Endothelial cell of umbilical vein (primary cell): ENCODE data around the gene CCR7. TPM values are rescaled to one million over a fixed set of nuclear protein-coding genes. Genes with fewer than 3 reads are reported as not detected.

Experiments used
- BruUV-seq: library from RNA; stranded (reverse); fragments of 400-500 nt; replicated peaks from 2 replicates; lab custom pipeline; 2021; lab: Mats Ljungman, UMichigan
- CTCF ChIA-PET: fragments of 300-600, 350-600 bp; sonication (Branson Sonifier 250); formaldehyde crosslinking; loops from one replicate; lab custom pipeline; 2021; ENCODE audit warnings: antibody characterized with exemption, inconsistent platforms; lab: Charles Lee
- POLR2A ChIA-PET: fragments of 300-600, 350-600 bp; sonication (Branson Sonifier 250); formaldehyde crosslinking; loops from one replicate; lab custom pipeline; 2021; ENCODE audit warnings: antibody characterized with exemption, inconsistent platforms; lab: Charles Lee
- DNase-seq: peaks from one replicate; pipeline ENCODE4 v3.0.0-alpha.2; 2011; ENCODE audit warnings: low read depth, low spot score
- FAIRE-seq: peaks from 2 replicates; lab custom pipeline; 2011; peaks lifted over from hg19 to GRCh38; lab: Jason Lieb, UNC
- H2AFZ ChIP-seq: 2 replicates; pipeline ENCODE4 v1.6.0; 2012; ENCODE audit warnings: low read depth, low read length, control low read depth, inconsistent platforms
- H3K27ac ChIP-seq: 2 replicates; pipeline ENCODE4 v1.5.1; 2011; ENCODE audit warnings: low read depth, mild to moderate bottlenecking, control low read depth, low read length, moderate library complexity; ENCODE audit not compliant: insufficient read depth
- H3K27me3 ChIP-seq, 2 experiments: 2 replicates each; pipeline versions ENCODE4 v1.6.0 to v1.6.1; 2011; ENCODE audit warnings: low read length in 2 of 2, mixed read lengths in 1 of 2; ENCODE audit not compliant: control insufficient read depth in 2 of 2, insufficient read depth in 2 of 2
- H3K36me3 ChIP-seq, 2 experiments: 2 replicates in 1 of 2; 3 replicates in 1 of 2; pipeline ENCODE4 v1.5.1; 2011; ENCODE audit warnings: low read length in 2 of 2, mild to moderate bottlenecking in 1 of 2, moderate library complexity in 1 of 2; ENCODE audit not compliant: control insufficient read depth in 2 of 2, insufficient read depth in 2 of 2; ENCODE audit errors: extremely low read depth in 1 of 2
- H3K4me1 ChIP-seq: 3 replicates; pipeline ENCODE4 v1.5.1; 2011; ENCODE audit warnings: mild to moderate bottlenecking, low read length; ENCODE audit not compliant: control insufficient read depth, insufficient read depth; ENCODE audit errors: extremely low read depth
- H3K4me2 ChIP-seq: 2 replicates; pipeline ENCODE4 v1.6.1; 2011; ENCODE audit warnings: low read length, control low read depth, mixed read lengths; ENCODE audit not compliant: insufficient read depth
- H3K4me3 ChIP-seq, 3 experiments: fragments of 200-600 bp in 1 of 3; sonication (generic), shearing (Covaris generic) in 1 of 3; replicated peaks in 1 of 3; 2 replicates each; pipeline ENCODE4 v1.5.1; 2011 to 2016; ENCODE audit warnings: control low read depth in 3 of 3, low read length in 3 of 3, mild to moderate bottlenecking in 2 of 3, inconsistent platforms in 1 of 3, low read depth in 1 of 3, moderate library complexity in 1 of 3; ENCODE audit not compliant: insufficient read depth in 1 of 3
- H3K79me2 ChIP-seq: 2 replicates; pipeline ENCODE4 v1.6.0; 2012; ENCODE audit warnings: low read length, inconsistent platforms; ENCODE audit not compliant: control insufficient read depth, insufficient read depth
- H3K9ac ChIP-seq: replicated peaks from 2 replicates; pipeline ENCODE3; 2011; ENCODE audit warnings: low read length, control low read depth; ENCODE audit not compliant: insufficient read depth; ENCODE audit errors: extremely low read depth
- H3K9me1 ChIP-seq: replicated peaks from 3 replicates; pipeline ENCODE4 v1.6.0; 2011; ENCODE audit warnings: mild to moderate bottlenecking, low read length; ENCODE audit not compliant: control insufficient read depth, insufficient read depth; ENCODE audit errors: extremely low read depth
- H3K9me3 ChIP-seq: replicated peaks from 2 replicates; pipeline ENCODE4 v1.5.1; 2012; ENCODE audit warnings: low read length, inconsistent platforms; ENCODE audit not compliant: control insufficient read depth, insufficient read depth
- H4K20me1 ChIP-seq: replicated peaks from 2 replicates; pipeline ENCODE3; 2011; ENCODE audit warnings: mild to moderate bottlenecking, low read length; ENCODE audit not compliant: control insufficient read depth, insufficient read depth; ENCODE audit errors: extremely low read depth
- CTCF ChIP-seq, 2 donors: IDR thresholded peaks; 1 replicate in 1 of 2; 2 replicates in 1 of 2; pipeline ENCODE4 v1.5.1; 2011; ENCODE audit warnings: low read length in 2 of 2, mild to moderate bottlenecking in 2 of 2, moderate library complexity in 2 of 2, control low read depth in 1 of 2, inconsistent platforms in 1 of 2, low read depth in 1 of 2; ENCODE audit not compliant: insufficient read depth in 1 of 2; ENCODE audit errors: extremely low read depth in 1 of 2
- EZH2 ChIP-seq: IDR thresholded peaks from 2 replicates; pipeline ENCODE4 v1.6.1; 2012; ENCODE audit warnings: borderline replicate concordance, low read depth, mild to moderate bottlenecking, moderate library complexity, low read length, inconsistent platforms; ENCODE audit not compliant: severe bottlenecking
- FOS ChIP-seq: IDR thresholded peaks from 2 replicates; pipeline ENCODE4 v1.6.1; 2011; ENCODE audit warnings: mild to moderate bottlenecking, low read length, moderate library complexity, borderline replicate concordance; ENCODE audit not compliant: insufficient read depth
- GATA2 ChIP-seq: IDR thresholded peaks from 2 replicates; pipeline ENCODE4 v1.7.0; 2011; ENCODE audit warnings: low read depth, mild to moderate bottlenecking, moderate library complexity, mixed read lengths, low read length; ENCODE audit not compliant: insufficient read length, insufficient read depth
- JUN ChIP-seq: IDR thresholded peaks from 2 replicates; pipeline ENCODE4 v1.6.1; 2011; ENCODE audit warnings: borderline replicate concordance, low read depth; ENCODE audit not compliant: insufficient read length, insufficient read depth
- MAX ChIP-seq: IDR thresholded peaks from 2 replicates; pipeline ENCODE4 v1.6.1; 2011; ENCODE audit not compliant: insufficient read depth, insufficient read length
- MYC ChIP-seq: IDR thresholded peaks from one replicate; pipeline ENCODE4 v1.6.1; 2011; ENCODE audit warnings: mild to moderate bottlenecking, low read depth, low read length
- POLR2A ChIP-seq: IDR thresholded peaks from 2 replicates; pipeline ENCODE4 v1.6.1; 2012; ENCODE audit warnings: low read depth, mild to moderate bottlenecking, control low read depth, low read length
- POLR2AphosphoS5 ChIP-seq: IDR thresholded peaks from 2 replicates; pipeline ENCODE4 v1.6.1; 2012; ENCODE audit warnings: low read depth, mild to moderate bottlenecking, control low read depth, low read length, moderate library complexity; ENCODE audit not compliant: insufficient read depth
- dilution Hi-C: fragments of 300-500 bp; cut with MboI; formaldehyde crosslinking; loops from one replicate; pipeline ENCODE4 v1.15.0; 2019; ENCODE audit warnings: low sequenced_read_pairs; ENCODE audit not compliant: extremely low pct_ligation_motif_present
- intact Hi-C: fragments of 100-400 bp; cut with micrococcal nuclease; formaldehyde crosslinking; loops from one replicate; pipeline ENCODE4 v1.10.0; 2022
- polyA plus RNA-seq, 4 experiments: library from polyadenylated mRNA; depleted of rRNA in 3 of 4; stranded (reverse) in 3 of 4; unstranded in 1 of 4; fragments of >200 nt; gene quantifications; 2 replicates each; pipeline versions ENCODE4 v1.2.1 to v1.2.3, GENCODE V29; 2011 to 2012; ENCODE audit warnings: missing spikeins in 1 of 4
- total RNA-seq: library from RNA; stranded (reverse); gene quantifications from 2 replicates; pipeline ENCODE4 v1.2.3, GENCODE V29; 2021

Gene CCR7
- total and polyA plus RNA-seq, 2 donors (not counting 3 experiments of a cell fraction or from before 2014, with no cell fraction given), result 0.18 TPM; not detected in 1

GRCh38 chr17:40517981-40518380 lies 47.3 kb downstream of the CCR7 start:
- no peaks in the 10 kb centered on the region for H3K79me2 ChIP-seq
- no peaks in the 10 kb centered on the region for H3K9me1 ChIP-seq
- H3K27me3 ChIP-seq, result peaks cover 0 to 18% of the 10 kb centered on the region in 2 experiments
- no peak overlapping the region for H3K9ac ChIP-seq
- DNase-seq (no peak), FAIRE-seq (peak; percentile 4)
- intact Hi-C loops, result no loop called here
- BruUV-seq, result no TSS peak
- H3K4me3 ChIP-seq, result no peak overlapping the region
- H3K36me3 ChIP-seq, result no peaks in the 10 kb centered on the region
- H3K27ac ChIP-seq, result no peak overlapping the region
- TF ChIP-seq POLR2AphosphoS5 (no peak), CTCF (IDR thresholded peaks at IDR 0.05; ENCODE audit: extremely low read depth in 1 of 2, insufficient read depth in 1 of 2, low read depth in 1 of 2, low read length in 2 of 2) (no peak), MYC (no peak)
- dilution Hi-C loops, result no loop called here
- no peaks in the 10 kb centered on the region for H4K20me1 ChIP-seq
- ChIA-PET POLR2A (no interaction called here), CTCF (interaction anchor here (0.8 to 2.4 kb wide), 2 partner anchors 15 to 42 kb away, joined by 3 to 19 read pairs; no protein-coding TSS in a partner anchor)
- H3K4me1 ChIP-seq, result peaks cover 7% of the 10 kb centered on the region
- H3K9me3 ChIP-seq, result no peaks in the 10 kb centered on the region
- no peak overlapping the region for H2AFZ ChIP-seq
- H3K4me2 ChIP-seq, result no peak overlapping the region

- H4K20me1 ChIP-seq, result no peaks in the 10 kb centered on the region
- H3K27ac ChIP-seq, result no peak overlapping the region
- CTCF ChIA-PET, result interaction anchor here (2.4 kb wide), 1 partner anchor 15 kb away, joined by 19 read pairs; no protein-coding TSS in a partner anchor
- H3K79me2 ChIP-seq, result no peaks in the 10 kb centered on the region
- TF ChIP-seq EZH2, result no peak
- no peak for TF ChIP-seq JUN
- no peak for TF ChIP-seq CTCF (IDR thresholded peaks at IDR 0.05; ENCODE audit: extremely low read depth in 1 of 2, insufficient read depth in 1 of 2, low read depth in 1 of 2, low read length in 2 of 2)
- no peak for TF ChIP-seq FOS
- TF ChIP-seq MAX, result no peak
- TF ChIP-seq GATA2, result no peak
- no peak for TF ChIP-seq MYC
- TF ChIP-seq POLR2A, result no peak
- TF ChIP-seq POLR2AphosphoS5, result no peak
- no peak overlapping the region for H3K9ac ChIP-seq
- intact Hi-C loops, result no loop called here
- no peaks in the 10 kb centered on the region for H3K9me1 ChIP-seq
- DNase-seq (no peak), FAIRE-seq (no peak)
- dilution Hi-C loops, result no loop called here
- peaks cover 0 to 18% of the 10 kb centered on the region in 2 experiments for H3K27me3 ChIP-seq
- no peak overlapping the region for H3K4me3 ChIP-seq
- no peak overlapping the region for H2AFZ ChIP-seq
- peaks cover 7% of the 10 kb centered on the region for H3K4me1 ChIP-seq
- no peak overlapping the region for H3K4me2 ChIP-seq
- POLR2A ChIA-PET, result no interaction called here
- BruUV-seq, result no TSS peak
- no peaks in the 10 kb centered on the region for H3K36me3 ChIP-seq
- H3K9me3 ChIP-seq, result no peaks in the 10 kb centered on the region
Observed at GRCh38 chr17:40517286-40517662, 48.0 kb downstream of the CCR7 start.
